C4-2B (cell line): ENCODE measurements around the gene FSTL5.

Experiments used
- ZFX ChIP-seq: fragments of 450-650 bp; IDR thresholded peaks from 2 replicates; pipeline ENCODE4 v1.6.1; 2017
- TF ChIP-seq, protein P1 (sequence below): fragments of 450-650 bp; conservative IDR thresholded peaks from 2 replicates; pipeline ENCODE4 v1.5.1; 2017; ENCODE audit warnings: mild to moderate bottlenecking

DNA sequence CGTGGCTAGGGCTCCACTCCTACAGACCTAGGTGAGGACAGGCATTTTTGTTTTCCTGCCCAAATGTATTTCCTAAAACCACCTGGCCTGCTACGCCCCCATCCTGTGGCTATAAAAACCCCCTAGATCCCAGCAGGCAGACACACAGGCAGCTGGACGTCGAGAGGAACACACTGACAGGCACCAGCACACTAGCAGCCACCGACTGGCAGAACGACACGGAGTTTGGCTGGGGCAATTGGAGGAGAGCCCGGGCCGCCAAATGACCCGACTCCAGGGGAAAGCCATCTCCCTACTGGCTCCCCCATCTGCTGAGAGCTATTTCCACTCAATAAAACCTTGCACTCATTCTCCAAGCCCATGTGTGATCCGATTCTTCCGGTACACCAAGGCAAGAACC lies 516.0 kb downstream of the FSTL5 start:
- TF ChIP-seq, protein P1, sequence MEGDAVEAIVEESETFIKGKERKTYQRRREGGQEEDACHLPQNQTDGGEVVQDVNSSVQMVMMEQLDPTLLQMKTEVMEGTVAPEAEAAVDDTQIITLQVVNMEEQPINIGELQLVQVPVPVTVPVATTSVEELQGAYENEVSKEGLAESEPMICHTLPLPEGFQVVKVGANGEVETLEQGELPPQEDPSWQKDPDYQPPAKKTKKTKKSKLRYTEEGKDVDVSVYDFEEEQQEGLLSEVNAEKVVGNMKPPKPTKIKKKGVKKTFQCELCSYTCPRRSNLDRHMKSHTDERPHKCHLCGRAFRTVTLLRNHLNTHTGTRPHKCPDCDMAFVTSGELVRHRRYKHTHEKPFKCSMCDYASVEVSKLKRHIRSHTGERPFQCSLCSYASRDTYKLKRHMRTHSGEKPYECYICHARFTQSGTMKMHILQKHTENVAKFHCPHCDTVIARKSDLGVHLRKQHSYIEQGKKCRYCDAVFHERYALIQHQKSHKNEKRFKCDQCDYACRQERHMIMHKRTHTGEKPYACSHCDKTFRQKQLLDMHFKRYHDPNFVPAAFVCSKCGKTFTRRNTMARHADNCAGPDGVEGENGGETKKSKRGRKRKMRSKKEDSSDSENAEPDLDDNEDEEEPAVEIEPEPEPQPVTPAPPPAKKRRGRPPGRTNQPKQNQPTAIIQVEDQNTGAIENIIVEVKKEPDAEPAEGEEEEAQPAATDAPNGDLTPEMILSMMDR = no peak
- TF ChIP-seq ZFX = no peak
